ENCODE measurements around the gene CAMK2D.
"Not testable (repeated sequence)": the region's sequence is repeated elsewhere in the genome, so short reads cannot be mapped to it uniquely, and the experiment has no call there.

Gene CAMK2D

GRCh38 chr4:113733685-113734084 is 27.9 kb downstream of the CAMK2D start:
- in situ Hi-C loops (cut with MboI; ENCODE audit: low sequenced_read_pairs): no loop called here

GRCh38 chr4:113732967-113733527 is 28.5 kb downstream of the CAMK2D start:
- in situ Hi-C loops (cut with MboI; ENCODE audit: low sequenced_read_pairs): no loop called here

GRCh38 chr4:113730467-113731216 is 30.9 kb downstream of the CAMK2D start:
- in situ Hi-C loops (cut with MboI; ENCODE audit: low sequenced_read_pairs): no loop called here

GRCh38 chr4:113727802-113728201 is 33.7 kb downstream of the CAMK2D start:
- in situ Hi-C loops (cut with MboI; ENCODE audit: low sequenced_read_pairs): no loop called here

GRCh38 chr4:113725963-113726362 is 35.6 kb downstream of the CAMK2D start:
- in situ Hi-C loops (cut with MboI; ENCODE audit: low sequenced_read_pairs): no loop called here

GRCh38 chr4:113718252-113718651 is 43.3 kb downstream of the CAMK2D start:
- in situ Hi-C loops (cut with MboI; ENCODE audit: low sequenced_read_pairs): no loop called here

GRCh38 chr4:113711883-113712662 is 49.5 kb downstream of the CAMK2D start:
- in situ Hi-C loops (cut with MboI; ENCODE audit: low sequenced_read_pairs): no loop called here

GRCh38 chr4:113708250-113708649 is 53.3 kb downstream of the CAMK2D start:
- in situ Hi-C loops (cut with MboI; ENCODE audit: low sequenced_read_pairs): no loop called here

GRCh38 chr4:113707048-113707447 is 54.5 kb downstream of the CAMK2D start:
- in situ Hi-C loops (cut with MboI; ENCODE audit: low sequenced_read_pairs): no loop called here

- in situ Hi-C loops (cut with MboI; ENCODE audit: low sequenced_read_pairs): not testable (repeated sequence)
These were observed 56.4 kb downstream of the CAMK2D start for GRCh38 chr4:113705097-113705496.

- in situ Hi-C loops (cut with MboI; ENCODE audit: low sequenced_read_pairs): not testable (repeated sequence)
These were observed 58.9 kb downstream of the CAMK2D start for GRCh38 chr4:113702596-113702995.

- in situ Hi-C loops (cut with MboI; ENCODE audit: low sequenced_read_pairs): no loop called here
These were observed 60.4 kb downstream of the CAMK2D start for GRCh38 chr4:113701169-113701568.

GRCh38 chr4:113700602-113701150 is 60.9 kb downstream of the CAMK2D start:
- in situ Hi-C loops (cut with MboI; ENCODE audit: low sequenced_read_pairs): no loop called here

- in situ Hi-C loops (cut with MboI; ENCODE audit: low sequenced_read_pairs): no loop called here
These were observed 61.8 kb downstream of the CAMK2D start for GRCh38 chr4:113699772-113700171.

GRCh38 chr4:113697429-113697828 is 64.1 kb downstream of the CAMK2D start:
- in situ Hi-C loops (cut with MboI; ENCODE audit: low sequenced_read_pairs): no loop called here

- in situ Hi-C loops (cut with MboI; ENCODE audit: low sequenced_read_pairs): no loop called here
These were observed 66.0 kb downstream of the CAMK2D start for GRCh38 chr4:113695328-113696169.

GRCh38 chr4:113694008-113694407 is 67.5 kb downstream of the CAMK2D start:
- in situ Hi-C loops (cut with MboI; ENCODE audit: low sequenced_read_pairs): no loop called here

- in situ Hi-C loops (cut with MboI; ENCODE audit: low sequenced_read_pairs): no loop called here
These were observed 68.6 kb downstream of the CAMK2D start for GRCh38 chr4:113692809-113693411.

- in situ Hi-C loops (cut with MboI; ENCODE audit: low sequenced_read_pairs): no loop called here
These were observed 69.9 kb downstream of the CAMK2D start for GRCh38 chr4:113691676-113692075.

GRCh38 chr4:113689394-113689793 is 72.1 kb downstream of the CAMK2D start:
- in situ Hi-C loops (cut with MboI; ENCODE audit: low sequenced_read_pairs): no loop called here
